Measurements from ENCODE around the gene SF3B4.
"Not testable (repeated sequence)": the region's sequence is repeated elsewhere in the genome, so short reads cannot be mapped to it uniquely, and the experiment has no call there.

The SF3B4 gene

GRCh38 chr1:149887456-149888246 lies 40.0 kb downstream of the SF3B4 start:
- DNase-seq: peak; percentile 98

- DNase-seq: not testable (repeated sequence)
Observed at GRCh38 chr1:149887196-149887455, 40.5 kb downstream of the SF3B4 start.

DNA sequence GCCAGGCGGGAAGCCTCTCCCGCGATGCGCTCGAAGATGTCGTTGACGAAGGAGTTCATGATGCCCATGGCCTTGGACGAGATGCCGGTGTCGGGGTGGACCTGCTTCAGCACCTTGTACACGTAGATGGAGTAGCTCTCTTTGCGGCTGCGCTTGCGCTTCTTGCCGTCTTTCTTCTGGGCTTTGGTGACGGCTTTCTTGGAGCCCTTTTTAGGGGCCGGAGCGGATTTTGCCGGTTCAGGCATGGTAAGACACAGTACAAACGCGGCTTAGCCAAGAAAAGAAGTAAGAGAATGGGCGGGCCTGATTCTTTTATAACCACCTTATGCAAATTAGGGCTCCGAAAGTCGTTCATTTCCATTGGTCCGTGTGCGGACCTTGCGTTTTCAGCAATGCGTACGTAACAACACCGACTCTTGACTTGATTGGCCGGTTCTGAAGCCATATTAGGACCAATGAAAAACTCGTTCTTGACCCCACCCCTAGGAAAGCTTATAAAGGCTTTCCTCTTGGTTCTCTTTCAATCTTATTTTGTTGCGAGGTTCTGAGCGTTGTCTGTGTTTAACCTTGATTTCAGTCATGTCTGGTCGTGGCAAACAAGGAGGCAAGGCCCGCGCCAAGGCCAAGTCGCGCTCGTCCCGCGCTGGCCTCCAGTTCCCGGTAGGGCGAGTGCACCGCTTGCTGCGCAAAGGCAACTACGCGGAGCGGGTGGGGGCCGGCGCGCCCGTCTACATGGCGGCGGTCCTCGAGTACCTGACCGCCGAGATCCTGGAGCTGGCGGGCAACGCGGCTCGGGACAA lies 41.0 kb downstream of the SF3B4 start:
- peak; percentile 99 for DNase-seq

- DNase-seq: not testable (repeated sequence)
Observed at GRCh38 chr1:149886121-149886395, 41.5 kb downstream of the SF3B4 start.

- DNase-seq: peak; percentile 91
Observed at GRCh38 chr1:149885339-149886120, 42.1 kb downstream of the SF3B4 start.

DNA sequence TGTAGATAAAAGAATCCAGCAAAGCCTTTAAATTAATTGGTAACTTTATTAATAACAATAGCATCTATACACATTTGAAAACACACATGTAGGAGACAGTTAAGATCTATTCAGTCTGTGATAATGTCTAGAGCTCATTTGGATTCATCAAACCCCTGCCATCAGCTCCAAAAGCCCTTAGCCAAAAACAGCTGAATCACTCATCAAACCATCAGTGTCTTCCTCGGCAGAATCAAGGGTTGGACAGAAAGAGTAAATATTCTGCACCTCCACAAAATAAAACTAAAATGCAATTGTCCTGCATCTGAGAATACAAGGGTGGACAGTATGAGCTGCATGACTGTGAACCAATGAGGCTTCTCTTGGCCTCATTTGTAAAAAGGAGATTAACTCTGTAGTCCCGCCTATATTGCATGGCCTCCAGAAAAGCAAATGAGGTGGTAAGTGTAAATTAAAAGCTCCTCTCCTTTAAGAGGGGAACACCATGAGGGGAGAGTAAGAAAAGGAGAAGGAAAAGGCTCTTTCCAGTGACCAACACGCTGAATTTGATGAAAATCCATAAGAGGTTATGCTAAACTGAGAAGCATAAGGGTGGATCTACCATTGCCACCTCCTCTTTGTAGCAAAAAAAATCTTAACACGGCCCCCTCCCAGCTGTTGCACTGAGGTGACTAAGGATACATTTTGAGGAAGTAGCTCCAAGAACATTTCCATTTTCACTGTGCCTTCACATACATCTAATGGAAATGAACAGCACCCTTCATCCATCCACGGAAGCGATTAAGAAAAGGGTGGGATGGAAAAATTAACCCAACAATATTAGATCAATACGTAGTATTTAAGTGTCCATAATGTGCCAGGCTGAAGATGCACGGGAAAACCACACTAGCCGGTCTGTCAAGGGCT lies 42.9 kb downstream of the SF3B4 start:
- DNase-seq: peak; percentile 42

DNA sequence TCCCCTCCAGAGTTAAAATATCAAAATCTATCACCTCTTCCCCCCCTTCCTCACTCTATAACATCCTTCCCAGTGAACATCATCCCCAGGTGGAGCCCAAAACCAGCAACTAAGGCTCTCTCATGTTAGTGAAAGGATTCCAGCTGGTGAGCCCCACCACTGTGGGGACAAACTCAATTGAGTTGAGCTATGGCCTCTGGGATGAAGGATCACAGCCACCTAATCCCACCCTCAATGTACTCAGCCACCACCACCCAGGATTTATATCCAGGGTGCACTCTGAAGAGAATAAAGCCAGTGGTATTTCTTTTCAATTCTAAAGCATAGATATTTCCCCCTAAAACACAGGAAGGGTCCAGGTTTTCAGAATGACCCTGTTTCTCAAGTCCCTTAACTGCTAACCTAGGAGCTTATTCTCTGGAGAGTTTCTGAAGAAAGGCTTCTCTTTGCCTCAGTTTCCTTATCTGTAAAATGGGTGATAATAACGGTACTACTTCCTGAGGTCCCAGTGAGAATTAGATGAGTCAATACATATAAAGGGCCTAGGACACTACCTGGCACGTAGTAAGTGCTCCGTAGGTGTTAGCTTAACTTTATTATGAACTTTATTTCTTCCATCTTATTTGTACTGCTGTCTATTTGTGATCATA lies 43.9 kb downstream of the SF3B4 start:
- DNase-seq: no peak

GRCh38 chr1:149881876-149882275 lies 45.7 kb downstream of the SF3B4 start:
- DNase-seq: no peak

DNA sequence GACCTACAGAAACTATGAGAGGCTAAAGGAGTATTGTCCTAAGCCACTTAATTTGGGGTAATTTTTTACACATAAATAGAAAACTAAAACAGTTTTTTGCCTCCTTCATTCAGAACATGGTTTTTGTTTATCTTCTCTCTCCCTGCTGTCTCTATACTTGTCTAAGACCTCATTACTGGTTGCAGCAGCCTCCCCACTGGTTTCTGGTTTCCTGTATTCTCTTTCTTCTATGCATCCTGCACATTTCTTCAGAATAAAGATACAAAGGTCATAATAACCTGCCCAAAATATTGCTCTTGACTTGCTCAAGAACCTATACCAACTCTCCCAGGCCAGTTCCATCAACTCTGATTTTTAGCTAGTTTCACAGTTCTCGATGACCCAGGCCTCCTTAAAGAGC lies 48.0 kb downstream of the SF3B4 start:
- no peak for DNase-seq

DNA sequence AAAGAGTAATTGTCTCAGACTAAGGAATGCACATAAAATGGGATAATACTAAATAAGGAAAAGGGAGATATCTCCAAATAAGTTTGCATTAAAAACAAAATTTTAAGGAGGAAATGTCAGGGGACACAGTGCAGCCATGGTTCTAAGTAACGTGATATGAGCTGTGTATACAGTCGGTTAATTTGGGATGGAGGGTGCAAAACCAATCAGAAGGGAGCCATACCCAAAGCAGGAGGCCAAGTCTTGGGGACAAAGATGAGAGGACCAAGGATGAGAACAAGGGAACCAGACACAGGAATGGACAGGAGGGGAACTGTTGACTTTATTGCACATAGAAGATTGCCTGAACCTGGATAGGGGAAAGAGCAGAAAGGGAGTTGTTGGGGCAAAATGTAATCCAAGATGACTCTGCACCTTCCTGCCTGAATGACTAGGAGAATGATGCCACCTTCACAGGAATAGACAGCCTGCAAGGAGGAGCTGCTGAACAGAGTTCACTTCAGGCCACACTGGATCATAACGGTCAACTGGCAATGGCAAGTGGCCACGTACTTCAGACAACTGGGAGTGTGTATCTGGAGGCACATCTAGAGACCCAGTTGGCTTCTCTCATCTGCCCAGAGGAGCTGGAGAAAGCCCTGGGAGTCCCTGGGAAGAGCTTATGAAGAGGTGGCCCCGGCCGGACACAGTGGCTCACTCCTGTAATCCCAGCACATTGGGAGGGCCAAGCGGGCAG lies 50.2 kb downstream of the SF3B4 start:
- no peak for DNase-seq

Data from NCI-H2227 treated with DMSO at 0.1 percent for 48 hours (cell line).